Measurements from ENCODE around the gene NPAS3. TPM values are rescaled to one million over a fixed set of nuclear protein-coding genes. Genes with fewer than 3 reads are reported as not detected.

NPAS3 gene
- total and polyA plus RNA-seq, 2 of the 13 experiments (the other 11 are each of a cell fraction or from before 2014, with no cell fraction given) = not detected

GRCh38 chr14:33062476-33062875, 123.8 kb downstream of the NPAS3 start:
- FAIRE-seq = no peak
- H3K27me3 ChIP-seq (ENCODE audit: control insufficient read depth in 1 of 2, insufficient read depth in 2 of 2, low read length in 2 of 2) = no peaks in the 10 kb centered on the region
- H4K20me1 ChIP-seq (ENCODE audit: insufficient read depth, low read length) = no peaks in the 10 kb centered on the region
- H3K79me2 ChIP-seq (ENCODE audit: insufficient read depth, low read length) = no peaks in the 10 kb centered on the region
- DNase-seq (ENCODE audit: low spot score) = no peak
- H3K4me3 ChIP-seq (replicated peaks in 1 of 3; ENCODE audit: insufficient read depth in 1 of 3, low read depth in 2 of 3, low read length in 3 of 3) = no peak overlapping the region
- intact Hi-C loops (cut with micrococcal nuclease; ENCODE audit: unreplicated experiment) = no loop called here
- no peak overlapping the region for H3K9ac ChIP-seq (ENCODE audit: insufficient read depth, low read depth, low read length)
- WGBS (ENCODE audit: low lambda C conversion rate) = 30% methylated on average over 9 of the region's 9 CpGs
- in situ Hi-C loops (cut with HindIII; ENCODE audit: extremely low pct_ligation_motif_present, low pct_unique_long_range_greater_than_20kb) = no loop called here
- H3K4me1 ChIP-seq (ENCODE audit: insufficient read depth, low read length) = no peaks in the 10 kb centered on the region
- no peak overlapping the region for H3K4me2 ChIP-seq (ENCODE audit: low read depth, low read length)
- H3K36me3 ChIP-seq (replicated peaks in 1 of 2; ENCODE audit: control insufficient read depth in 1 of 2, insufficient read depth in 2 of 2, low read length in 2 of 2) = no peaks in the 10 kb centered on the region
- H3K27ac ChIP-seq (ENCODE audit: extremely low read length, insufficient read depth, low read length) = no peak overlapping the region
- H2AFZ ChIP-seq (ENCODE audit: low read length) = no peak overlapping the region
- ChIA-PET POLR2A (no interaction called here), CTCF (ENCODE audit: low intra/inter-chr PET ratio, low total read pairs) (no interaction called here)
- H3K9me3 ChIP-seq (ENCODE audit: low read length) = peaks cover 22% of the 10 kb centered on the region; the same call in 1 of the 2 replicates
- no peak for TF ChIP-seq ZNF564 (CRISPR knock-in tag; IDR thresholded peaks at IDR 0.05)
- no TSS peak for BruUV-seq (replicated peaks)
- ATAC-seq = peak; percentile 35; the same call in 2 of the 3 replicates

- H3K36me3 ChIP-seq (replicated peaks in 1 of 2; ENCODE audit: control insufficient read depth in 1 of 2, insufficient read depth in 2 of 2, low read length in 2 of 2) = no peaks in the 10 kb centered on the region
- H4K20me1 ChIP-seq (ENCODE audit: insufficient read depth, low read length) = no peaks in the 10 kb centered on the region
- H3K4me1 ChIP-seq (ENCODE audit: insufficient read depth, low read length) = no peaks in the 10 kb centered on the region
- 3% methylated on average over 2 of the region's 2 CpGs for WGBS (ENCODE audit: low lambda C conversion rate)
- H2AFZ ChIP-seq (ENCODE audit: low read length) = no peak overlapping the region
- no peak overlapping the region for H3K27ac ChIP-seq (ENCODE audit: extremely low read length, insufficient read depth, low read length)
- H3K9me3 ChIP-seq (ENCODE audit: low read length) = peaks cover 22% of the 10 kb centered on the region; the same call in 1 of the 2 replicates
- no peaks in the 10 kb centered on the region for H3K79me2 ChIP-seq (ENCODE audit: insufficient read depth, low read length)
- in situ Hi-C loops (cut with HindIII; ENCODE audit: extremely low pct_ligation_motif_present, low pct_unique_long_range_greater_than_20kb) (no loop called here), intact Hi-C loops (cut with micrococcal nuclease; ENCODE audit: unreplicated experiment) (no loop called here)
- no TSS peak for BruUV-seq (replicated peaks)
- no peaks in the 10 kb centered on the region for H3K27me3 ChIP-seq (ENCODE audit: control insufficient read depth in 1 of 2, insufficient read depth in 2 of 2, low read length in 2 of 2)
- ChIA-PET CTCF (ENCODE audit: low intra/inter-chr PET ratio, low total read pairs) (no interaction called here), POLR2A (no interaction called here)
- no peak overlapping the region for H3K4me2 ChIP-seq (ENCODE audit: low read depth, low read length)
- TF ChIP-seq REPIN1 (CRISPR knock-in tag; IDR thresholded peaks at IDR 0.05; ENCODE audit: borderline replicate concordance, low read depth) (no peak), ZBTB33 (CRISPR knock-in tag; IDR thresholded peaks at IDR 0.05) (no peak), ZNF550 (CRISPR knock-in tag; IDR thresholded peaks at IDR 0.05; ENCODE audit: borderline replicate concordance) (no peak), ARID5B (CRISPR knock-in tag; IDR thresholded peaks at IDR 0.05) (no peak), ZNF619 (CRISPR knock-in tag; IDR thresholded peaks at IDR 0.05) (no peak), NCOA1 (CRISPR knock-in tag; IDR thresholded peaks at IDR 0.05) (no peak), DBP (CRISPR knock-in tag; IDR thresholded peaks at IDR 0.05; ENCODE audit: not compliant biosample characterization) (no peak), ZNF710 (CRISPR knock-in tag; IDR thresholded peaks at IDR 0.05; ENCODE audit: borderline replicate concordance) (no peak)
- no peak overlapping the region for H3K4me3 ChIP-seq (replicated peaks in 1 of 3; ENCODE audit: insufficient read depth in 1 of 3, low read depth in 2 of 3, low read length in 3 of 3)
- DNase-seq (ENCODE audit: low spot score) = no peak
- H3K9ac ChIP-seq (ENCODE audit: insufficient read depth, low read depth, low read length) = no peak overlapping the region
- no peak for FAIRE-seq
- ATAC-seq = no peak
Measured at GRCh38 chr14:33062881-33063280, 124.2 kb downstream of the NPAS3 start.

Data from HepG2 (cell line).